NT2/D1 (cell line): ENCODE measurements around the gene FASN.

ENCODE experiments used
- DNase-seq: peaks from one replicate; pipeline ENCODE4 v3.0.0-alpha.2; 2011; ENCODE audit warnings: low read depth, low spot score
- H3K27me3 ChIP-seq: 2 replicates; pipeline ENCODE4 v1.6.0; 2011; ENCODE audit warnings: mild to moderate bottlenecking; ENCODE audit not compliant: insufficient read length, insufficient read depth
- H3K36me3 ChIP-seq: 2 replicates; pipeline ENCODE4 v1.6.1; 2011; ENCODE audit warnings: mild to moderate bottlenecking, low read length, mixed read lengths; ENCODE audit not compliant: insufficient read depth, insufficient read length
- H3K4me1 ChIP-seq: 2 replicates; pipeline ENCODE4 v1.5.1; 2011; ENCODE audit not compliant: insufficient read depth, insufficient read length
- H3K4me3 ChIP-seq: 2 replicates; pipeline ENCODE4 v1.5.1; 2011; ENCODE audit warnings: low read depth; ENCODE audit not compliant: insufficient read length
- H3K9ac ChIP-seq: 2 replicates; pipeline ENCODE4 v1.6.0; 2011; ENCODE audit warnings: low read depth; ENCODE audit not compliant: insufficient read length
- H3K9me3 ChIP-seq: 2 replicates; pipeline ENCODE4 v1.5.1; 2011; ENCODE audit warnings: mild to moderate bottlenecking, low read length; ENCODE audit not compliant: insufficient read depth
- SUZ12 ChIP-seq: IDR thresholded peaks from 2 replicates; pipeline ENCODE4 v1.6.1; 2011; ENCODE audit not compliant: insufficient read length, insufficient read depth; ENCODE audit errors: extremely low read depth
- YY1 ChIP-seq: IDR thresholded peaks from 2 replicates; pipeline ENCODE4 v1.6.1; 2011; ENCODE audit not compliant: insufficient read length, insufficient read depth
- ZNF274 ChIP-seq: IDR thresholded peaks from 2 replicates; pipeline ENCODE4 v1.6.1; 2011; ENCODE audit warnings: mild to moderate bottlenecking, low read depth, low read length

FASN gene

GRCh38 chr17:82065193-82065637, 32.8 kb downstream of the FASN start:
- Histone ChIP-seq H3K9ac (peak overlapping the region; percentile 95), H3K4me1 (peaks cover 6% of the 10 kb centered on the region)

GRCh38 chr17:82064433-82065192, 33.4 kb downstream of the FASN start:
- Histone ChIP-seq H3K4me1 (peaks cover 6% of the 10 kb centered on the region), H3K4me3 (peak overlapping the region; percentile 92), H3K9me3 (no peaks in the 10 kb centered on the region), H3K27me3 (no peaks in the 10 kb centered on the region), H3K9ac (peak overlapping the region; percentile 95), H3K36me3 (peaks cover 51% of the 10 kb centered on the region)
- TF ChIP-seq ZNF274: no peak
- no peak for TF ChIP-seq YY1
- TF ChIP-seq SUZ12: no peak
- no peak for DNase-seq

More at GRCh38 chr17:82065193-82065637, 32.8 kb downstream of the FASN start:
- no peaks in the 10 kb centered on the region for H3K9me3 ChIP-seq
- TF ChIP-seq ZNF274 (no peak), SUZ12 (no peak), YY1 (no peak)
- no peaks in the 10 kb centered on the region for H3K27me3 ChIP-seq
- peak overlapping the region; percentile 92 for H3K4me3 ChIP-seq
- H3K36me3 ChIP-seq: peaks cover 45% of the 10 kb centered on the region
- DNase-seq: no peak

GRCh38 chr17:82063424-82064415, 34.3 kb downstream of the FASN start:
- H3K4me1 ChIP-seq: peaks cover 6% of the 10 kb centered on the region
- DNase-seq: no peak
- no peaks in the 10 kb centered on the region for H3K27me3 ChIP-seq
- no peak overlapping the region for H3K9ac ChIP-seq
- H3K36me3 ChIP-seq: peaks cover 60% of the 10 kb centered on the region
- no peak for TF ChIP-seq ZNF274
- TF ChIP-seq SUZ12: no peak
- TF ChIP-seq YY1: no peak
- no peak overlapping the region for H3K4me3 ChIP-seq
- H3K9me3 ChIP-seq: no peaks in the 10 kb centered on the region

- Histone ChIP-seq H3K9me3 (no peaks in the 10 kb centered on the region), H3K4me3 (no peak overlapping the region), H3K9ac (no peak overlapping the region), H3K4me1 (peaks cover 9% of the 10 kb centered on the region), H3K36me3 (peaks cover 67% of the 10 kb centered on the region), H3K27me3 (no peaks in the 10 kb centered on the region)
- DNase-seq: no peak
- TF ChIP-seq ZNF274: no peak
- no peak for TF ChIP-seq YY1
- no peak for TF ChIP-seq SUZ12
Measured at GRCh38 chr17:82062984-82063368, 35.1 kb downstream of the FASN start.

- no peak for TF ChIP-seq YY1
- TF ChIP-seq SUZ12: no peak
- TF ChIP-seq ZNF274: no peak
Measured at GRCh38 chr17:82062076-82062983, 35.7 kb downstream of the FASN start.

GRCh38 chr17:82061047-82061925, 36.8 kb downstream of the FASN start:
- TF ChIP-seq SUZ12 (no peak), ZNF274 (no peak), YY1 (no peak)
- peaks cover 84% of the 10 kb centered on the region for H3K36me3 ChIP-seq
- no peak overlapping the region for H3K4me3 ChIP-seq
- DNase-seq: no peak
- no peaks in the 10 kb centered on the region for H3K9me3 ChIP-seq
- H3K4me1 ChIP-seq: peaks cover 9% of the 10 kb centered on the region
- no peak overlapping the region for H3K9ac ChIP-seq
- H3K27me3 ChIP-seq: no peaks in the 10 kb centered on the region

More at GRCh38 chr17:82062076-82062983, 35.7 kb downstream of the FASN start:
- Histone ChIP-seq H3K36me3 (peaks cover 73% of the 10 kb centered on the region), H3K9ac (no peak overlapping the region), H3K4me1 (peaks cover 9% of the 10 kb centered on the region), H3K27me3 (no peaks in the 10 kb centered on the region), H3K9me3 (no peaks in the 10 kb centered on the region), H3K4me3 (no peak overlapping the region)
- DNase-seq: no peak
